Gastrocnemius medialis (tissue), 4 donors: ENCODE results near the gene LRMDA.

Source experiments
- CTCF ChIP-seq, 5 experiments: fragments of 450-650 bp in 3 of 5; fragments of 200-600 bp in 2 of 5; sonication (generic) in 2 of 5; IDR thresholded peaks in 4 of 5; conservative IDR thresholded peaks in 1 of 5; 1 replicate in 4 of 5; 2 replicates in 1 of 5; pipeline ENCODE4 v1.5.1; 2016 to 2019; ENCODE audit warnings: antibody characterized with exemption in 5 of 5, mild to moderate bottlenecking in 3 of 5, moderate library complexity in 3 of 5
- POLR2A ChIP-seq, 2 donors: fragments of 450-650 bp; IDR thresholded peaks; one replicate each; pipeline ENCODE4 v1.6.1; 2017; ENCODE audit warnings: antibody characterized with exemption in 2 of 2, mild to moderate bottlenecking in 2 of 2, moderate library complexity in 2 of 2

GRCh38 chr10:76324283-76324682, 892.9 kb downstream of the LRMDA start:
- TF ChIP-seq CTCF (IDR thresholded peaks at IDR 0.05 in 4 of 5, conservative IDR thresholded peaks at IDR 0.05 in 1 of 5) (no peak), POLR2A (IDR thresholded peaks at IDR 0.05) (no peak)
